Gastroesophageal sphincter (tissue), 3 donors: Measurements from ENCODE around the gene CRTC3.

Experiments used
- CTCF ChIP-seq, 4 experiments: fragments of 200-600 bp in 2 of 4; fragments of 450-650 bp in 2 of 4; sonication (generic) in 1 of 4; IDR thresholded peaks; one replicate each; pipeline ENCODE4 v1.5.1; 2017 to 2019; ENCODE audit warnings: antibody characterized with exemption in 4 of 4, mild to moderate bottlenecking in 2 of 4, moderate library complexity in 2 of 4
- POLR2A ChIP-seq, 2 donors: fragments of 450-650 bp; IDR thresholded peaks; one replicate each; pipeline ENCODE4 v1.6.1; 2017; ENCODE audit warnings: antibody characterized with exemption in 2 of 2, mild to moderate bottlenecking in 2 of 2, moderate library complexity in 1 of 2

GRCh38 chr15:90611157-90611556 lies 81.4 kb downstream of the CRTC3 start:
- no peak for TF ChIP-seq CTCF (IDR thresholded peaks at IDR 0.05)
- TF ChIP-seq POLR2A (IDR thresholded peaks at IDR 0.05) = no peak
